ENCODE results near the gene EIF5AL1.

Gene EIF5AL1

DNA sequence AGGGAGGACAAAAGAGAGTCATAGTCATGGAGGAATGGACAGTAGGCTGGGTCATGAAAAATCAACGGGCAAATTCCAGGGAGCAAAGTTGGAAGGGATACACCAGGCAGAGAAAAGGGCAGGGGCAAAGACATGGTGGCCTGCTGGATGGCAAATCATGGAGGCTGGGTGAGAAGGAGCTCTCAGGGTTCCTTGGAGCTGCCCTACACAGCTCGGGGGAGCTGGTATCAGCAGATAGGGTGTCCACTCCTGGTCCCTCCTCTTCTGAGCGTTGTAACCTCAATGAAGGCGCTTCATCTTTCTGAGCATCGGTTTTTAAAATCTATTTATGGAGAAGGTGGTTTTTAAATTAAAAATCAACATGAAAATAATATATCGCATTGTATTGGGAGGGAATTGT is 27.9 kb upstream of the EIF5AL1 start:
- Histone ChIP-seq H4K20me1 (no peaks in the 10 kb centered on the region), H3K4me2 (no peak overlapping the region), H3K9me3 (no peaks in the 10 kb centered on the region), H3K36me3 (no peaks in the 10 kb centered on the region), H3K4me1 (no peaks in the 10 kb centered on the region), H3K27ac (no peak overlapping the region), H3K27me3 (no peaks in the 10 kb centered on the region), H3K9ac (no peak overlapping the region), H3K4me3 (no peak overlapping the region)
- TF ChIP-seq Cebpa-rat (IDR thresholded peaks at IDR 0.05) = no peak

DNA sequence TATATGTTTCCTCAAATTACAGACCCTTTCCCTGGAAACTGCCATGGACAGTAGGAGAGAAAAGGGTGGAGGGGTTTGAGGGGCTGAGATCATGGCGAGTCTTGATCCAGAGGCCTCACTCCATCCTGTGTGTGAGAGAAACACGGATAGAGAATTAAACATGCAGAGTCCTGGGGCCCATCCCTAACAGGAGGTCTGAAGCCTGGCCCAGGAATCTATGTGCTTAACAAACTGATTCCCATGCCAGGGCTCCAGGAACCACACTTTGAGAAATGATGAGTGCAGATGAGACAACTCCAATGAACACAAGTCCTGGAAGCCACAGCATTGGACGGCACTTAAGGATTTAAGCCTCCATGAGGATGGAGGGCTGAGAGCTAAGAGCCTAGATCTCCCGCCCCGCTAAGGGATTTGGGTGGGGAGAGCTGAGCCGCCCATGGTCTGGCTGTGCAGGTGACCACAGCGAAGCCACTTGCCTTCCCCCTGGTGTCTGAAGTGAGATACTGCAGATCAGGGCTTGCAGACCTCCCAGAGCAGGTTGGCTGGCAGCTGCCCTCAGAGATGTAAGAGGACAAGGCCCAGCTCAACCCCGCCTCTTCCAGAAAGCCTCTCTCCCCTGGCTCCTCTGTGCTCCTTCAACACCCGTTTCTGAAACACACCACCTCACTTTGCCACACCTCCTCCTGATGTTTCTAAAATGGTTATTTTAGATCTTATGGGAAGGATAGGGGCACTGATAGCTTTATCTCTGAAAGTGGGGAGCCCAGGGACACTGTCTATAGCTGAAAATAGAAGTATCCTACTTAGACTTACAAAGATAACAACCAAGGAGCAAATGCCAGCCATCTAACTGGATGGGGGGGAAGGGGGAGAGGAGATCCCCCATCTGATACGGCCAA is 24.8 kb upstream of the EIF5AL1 start:
- Histone ChIP-seq H3K27ac (no peak overlapping the region), H3K4me2 (no peak overlapping the region), H3K9ac (no peak overlapping the region), H3K36me3 (no peaks in the 10 kb centered on the region), H3K4me1 (peaks cover 23% of the 10 kb centered on the region), H3K9me3 (no peaks in the 10 kb centered on the region), H3K4me3 (no peak overlapping the region), H3K27me3 (no peaks in the 10 kb centered on the region), H4K20me1 (no peaks in the 10 kb centered on the region)
- no peak for TF ChIP-seq Cebpa-rat (IDR thresholded peaks at IDR 0.05)

DNA sequence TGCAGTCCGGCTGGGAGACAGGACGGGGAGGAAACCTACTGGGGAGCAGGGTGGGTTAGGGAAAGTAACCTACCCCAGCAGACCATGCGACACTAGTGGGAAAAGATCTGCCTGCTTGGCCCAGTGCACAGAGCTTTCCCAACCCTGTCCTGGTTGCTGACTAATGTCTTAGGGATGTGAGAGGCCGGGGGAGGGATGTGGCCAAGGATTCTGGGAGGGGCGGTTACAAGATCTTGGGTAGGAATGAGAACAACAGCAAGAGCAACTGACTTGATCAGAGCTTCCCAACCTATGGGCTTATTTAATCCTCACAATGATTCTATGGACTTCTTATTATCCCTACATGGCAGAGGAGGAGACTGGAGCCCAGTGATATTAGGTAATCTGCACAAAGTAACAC is 24.0 kb upstream of the EIF5AL1 start:
- no peak for TF ChIP-seq Cebpa-rat (IDR thresholded peaks at IDR 0.05)
- peaks cover 23% of the 10 kb centered on the region for H3K4me1 ChIP-seq
- no peaks in the 10 kb centered on the region for H3K36me3 ChIP-seq
- H3K4me3 ChIP-seq = no peak overlapping the region
- no peak overlapping the region for H3K27ac ChIP-seq
- no peak overlapping the region for H3K4me2 ChIP-seq
- no peaks in the 10 kb centered on the region for H4K20me1 ChIP-seq
- H3K9ac ChIP-seq = no peak overlapping the region
- no peaks in the 10 kb centered on the region for H3K9me3 ChIP-seq
- H3K27me3 ChIP-seq = no peaks in the 10 kb centered on the region

DNA sequence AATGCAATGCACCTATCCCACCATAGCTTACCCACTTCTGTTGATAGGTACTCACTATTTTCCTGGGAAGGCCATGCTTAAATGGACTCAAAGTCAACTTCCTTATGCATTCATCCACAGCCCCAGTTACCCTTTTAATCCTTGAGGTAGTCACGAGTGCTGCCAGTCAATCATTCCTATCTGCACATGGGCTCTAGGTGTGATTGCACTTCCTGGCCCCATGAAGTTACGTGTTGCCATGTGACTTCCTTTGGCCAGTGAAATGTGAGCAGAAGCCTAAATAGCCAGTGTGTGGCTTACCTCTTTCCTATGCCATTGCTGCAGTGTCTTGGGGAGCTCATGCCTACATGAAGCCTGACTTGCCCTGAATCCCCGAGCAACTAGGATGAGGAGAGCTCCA is 23.5 kb upstream of the EIF5AL1 start:
- no peak overlapping the region for H3K9ac ChIP-seq
- no peak overlapping the region for H3K4me2 ChIP-seq
- no peaks in the 10 kb centered on the region for H4K20me1 ChIP-seq
- no peak overlapping the region for H3K4me3 ChIP-seq
- H3K27ac ChIP-seq = no peak overlapping the region
- H3K36me3 ChIP-seq = no peaks in the 10 kb centered on the region
- H3K4me1 ChIP-seq = peaks cover 23% of the 10 kb centered on the region
- no peak for TF ChIP-seq Cebpa-rat (IDR thresholded peaks at IDR 0.05)
- H3K9me3 ChIP-seq = no peaks in the 10 kb centered on the region
- H3K27me3 ChIP-seq = no peaks in the 10 kb centered on the region

DNA sequence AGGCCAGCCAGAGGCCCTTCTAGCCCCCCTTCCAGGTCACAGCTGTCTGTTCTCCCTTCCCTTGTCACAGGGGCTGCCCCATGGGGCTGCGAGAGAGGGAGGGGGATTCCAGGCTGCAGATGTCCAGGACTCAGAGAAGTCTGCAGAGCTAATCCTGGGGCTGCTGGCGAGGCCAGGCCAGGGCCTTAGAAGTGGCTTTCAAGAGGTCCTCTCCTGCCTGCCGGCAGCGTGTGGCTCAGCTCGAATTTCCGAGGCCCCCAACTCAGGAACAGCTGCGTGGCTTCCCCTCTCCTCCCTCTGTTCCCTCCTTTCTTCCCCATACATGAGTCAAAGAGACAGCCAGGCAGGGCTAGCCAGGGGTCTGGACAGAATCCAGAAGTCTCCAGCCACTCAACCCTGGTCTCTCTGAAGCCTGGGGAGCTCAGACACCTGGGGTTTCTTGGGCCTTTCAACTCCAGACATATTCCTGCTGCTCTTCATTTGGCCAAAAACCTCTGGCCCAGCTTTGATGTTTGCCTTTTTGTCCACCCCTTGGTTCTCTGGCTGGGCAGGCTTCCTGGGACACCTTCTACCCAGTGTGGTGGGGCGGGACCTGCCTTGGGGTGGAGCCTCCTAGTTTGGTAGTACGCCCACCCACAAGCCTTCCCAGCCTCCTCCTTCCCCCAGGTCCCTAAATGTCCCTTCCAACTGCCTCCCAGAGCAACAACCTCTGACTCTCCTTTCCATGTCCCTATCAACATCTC is 21.8 kb upstream of the EIF5AL1 start:
- peak overlapping the region; percentile 45 for H3K27ac ChIP-seq
- H3K9ac ChIP-seq = peak overlapping the region; percentile 1; the same call in 1 of the 2 replicates
- H3K9me3 ChIP-seq = no peaks in the 10 kb centered on the region
- no peak overlapping the region for H3K4me3 ChIP-seq
- H3K4me2 ChIP-seq = peak overlapping the region; percentile 59
- H3K4me1 ChIP-seq = peaks cover 31% of the 10 kb centered on the region
- H3K27me3 ChIP-seq = no peaks in the 10 kb centered on the region
- no peak for TF ChIP-seq Cebpa-rat (IDR thresholded peaks at IDR 0.05)
- H4K20me1 ChIP-seq = no peaks in the 10 kb centered on the region
- no peaks in the 10 kb centered on the region for H3K36me3 ChIP-seq

DNA sequence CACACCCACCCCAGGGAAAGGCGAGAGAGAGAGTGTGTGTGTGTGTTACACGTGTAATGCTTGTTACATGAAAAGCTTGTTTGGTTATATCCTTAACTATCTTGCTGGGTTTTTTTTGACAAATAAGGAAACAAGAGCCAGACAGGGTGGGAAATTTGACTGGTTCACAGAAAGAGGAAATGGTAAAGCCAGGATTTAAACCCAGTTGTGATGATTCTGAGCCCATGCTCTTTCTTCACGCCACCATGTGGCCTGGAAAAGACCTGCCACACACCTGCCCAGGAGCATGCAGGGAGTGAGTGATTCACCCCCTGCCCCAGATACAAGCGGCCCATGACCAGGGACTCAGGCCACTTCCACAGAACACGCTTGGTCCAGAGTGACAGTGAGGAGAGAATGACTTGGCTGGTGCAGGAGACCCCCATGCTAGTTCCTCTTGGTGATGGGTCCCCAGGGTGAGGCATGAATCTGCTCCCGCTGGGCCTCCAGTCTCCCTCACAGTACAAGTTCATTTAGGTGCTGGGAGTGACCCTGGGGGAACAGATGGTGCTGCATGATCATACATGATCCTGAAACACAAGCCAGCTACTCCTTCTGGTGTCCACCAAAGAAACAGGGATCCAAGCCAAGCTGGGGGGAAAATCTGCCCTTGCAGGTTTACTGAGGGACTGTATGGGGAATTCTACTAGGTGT is 21.0 kb upstream of the EIF5AL1 start:
- TF ChIP-seq Cebpa-rat (IDR thresholded peaks at IDR 0.05) = no peak
- Histone ChIP-seq H3K4me2 (peak overlapping the region; percentile 59), H4K20me1 (no peaks in the 10 kb centered on the region), H3K27ac (peak overlapping the region; percentile 45; the same call in 1 of the 2 replicates), H3K36me3 (no peaks in the 10 kb centered on the region), H3K4me1 (peaks cover 38% of the 10 kb centered on the region), H3K9ac (no peak overlapping the region), H3K9me3 (no peaks in the 10 kb centered on the region), H3K4me3 (no peak overlapping the region), H3K27me3 (no peaks in the 10 kb centered on the region)

DNA sequence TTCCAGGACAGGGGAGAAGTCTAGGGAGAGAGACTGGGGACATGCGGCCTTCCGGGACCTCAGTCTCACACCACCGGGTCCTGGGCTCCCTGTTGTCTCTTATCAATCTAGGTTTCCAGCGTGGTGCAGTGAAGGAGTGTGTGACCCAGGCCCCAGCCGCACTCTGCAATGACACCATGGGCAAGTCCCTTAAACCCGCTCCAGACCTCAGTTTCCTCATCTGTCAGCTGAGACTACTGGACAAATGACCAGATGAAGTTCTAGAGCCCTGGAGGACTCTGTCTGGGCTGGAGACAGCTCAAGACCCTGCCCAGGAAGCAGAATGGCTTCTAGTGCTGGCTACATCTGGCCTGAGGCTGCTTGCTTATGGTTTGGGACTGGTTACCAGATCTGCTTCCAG is 20.1 kb upstream of the EIF5AL1 start:
- Histone ChIP-seq H3K9me3 (no peaks in the 10 kb centered on the region), H3K4me1 (peaks cover 48% of the 10 kb centered on the region), H3K27ac (no peak overlapping the region), H3K27me3 (no peaks in the 10 kb centered on the region), H3K9ac (no peak overlapping the region), H3K36me3 (no peaks in the 10 kb centered on the region), H3K4me3 (no peak overlapping the region), H3K4me2 (no peak overlapping the region), H4K20me1 (no peaks in the 10 kb centered on the region)
- no peak for TF ChIP-seq Cebpa-rat (IDR thresholded peaks at IDR 0.05)

DNA sequence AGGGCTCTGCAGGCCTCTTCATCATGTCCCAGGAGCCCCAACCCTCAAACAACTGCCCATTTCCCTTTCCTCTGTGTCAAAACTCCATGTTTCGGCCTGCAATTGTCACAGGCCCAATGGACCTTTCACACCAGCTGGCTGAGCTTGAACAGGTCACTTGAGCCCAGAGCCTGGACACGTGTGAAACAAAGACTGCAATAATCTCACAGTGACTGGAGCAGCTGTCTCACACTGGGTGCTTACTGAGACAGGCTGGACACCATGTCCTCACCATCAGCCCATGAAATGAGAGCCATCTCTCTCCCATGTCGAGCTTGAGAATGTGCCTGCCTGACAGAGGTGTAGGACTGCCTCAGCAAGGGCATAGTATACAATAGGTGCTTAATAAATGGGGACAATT is 19.5 kb upstream of the EIF5AL1 start:
- H3K27me3 ChIP-seq = no peaks in the 10 kb centered on the region
- no peaks in the 10 kb centered on the region for H3K36me3 ChIP-seq
- no peaks in the 10 kb centered on the region for H4K20me1 ChIP-seq
- H3K9me3 ChIP-seq = no peaks in the 10 kb centered on the region
- H3K4me1 ChIP-seq = peaks cover 52% of the 10 kb centered on the region
- no peak overlapping the region for H3K27ac ChIP-seq
- H3K9ac ChIP-seq = no peak overlapping the region
- no peak overlapping the region for H3K4me2 ChIP-seq
- no peak for TF ChIP-seq Cebpa-rat (IDR thresholded peaks at IDR 0.05)
- no peak overlapping the region for H3K4me3 ChIP-seq

DNA sequence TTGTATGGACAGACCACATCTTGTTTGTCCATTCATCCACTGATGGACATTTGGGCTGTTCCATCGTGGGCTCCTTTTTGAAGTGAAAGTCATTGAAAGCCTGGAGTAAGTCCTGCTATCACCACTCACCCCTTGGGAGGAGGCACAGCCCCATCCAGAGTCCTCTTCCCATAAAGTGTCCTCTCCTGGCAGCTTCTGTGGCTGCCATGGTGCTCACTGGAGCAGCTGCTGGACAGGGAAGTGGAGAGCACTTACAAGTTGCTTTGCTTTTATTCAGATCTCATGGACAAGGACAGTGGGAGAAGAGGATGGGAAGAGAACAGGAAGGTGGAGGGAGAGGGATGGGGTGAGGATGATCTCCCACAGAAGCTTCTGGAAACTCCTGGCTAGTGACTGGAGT is 18.5 kb upstream of the EIF5AL1 start:
- H3K9ac ChIP-seq = no peak overlapping the region
- no peaks in the 10 kb centered on the region for H3K36me3 ChIP-seq
- no peak overlapping the region for H3K27ac ChIP-seq
- H3K4me1 ChIP-seq = peaks cover 52% of the 10 kb centered on the region
- no peaks in the 10 kb centered on the region for H4K20me1 ChIP-seq
- H3K27me3 ChIP-seq = no peaks in the 10 kb centered on the region
- H3K9me3 ChIP-seq = no peaks in the 10 kb centered on the region
- no peak overlapping the region for H3K4me2 ChIP-seq
- no peak for TF ChIP-seq Cebpa-rat (IDR thresholded peaks at IDR 0.05)
- H3K4me3 ChIP-seq = no peak overlapping the region

All from BLaER1 (cell line).